Suprapubic skin (tissue), 4 donors: ENCODE measurements around the gene TOB2. TPM values are rescaled to one million over a fixed set of nuclear protein-coding genes. Genes with fewer than 3 reads are reported as not detected.
A peak's percentile ranks its signal among the peaks of the same experiment; 100 is the strongest.
"Not testable (repeated sequence)": the region's sequence is repeated elsewhere in the genome, so short reads cannot be mapped to it uniquely, and the experiment has no call there.

Source experiments
- DNase-seq, 2 donors: peaks; one replicate each; pipeline ENCODE4 v3.0.0-alpha.2; 2019; ENCODE audit warnings: low spot score in 2 of 2
- H3K27ac ChIP-seq: fragments of 200-600 bp; sonication (generic); one replicate; pipeline ENCODE4 v1.5.1; 2019
- H3K27me3 ChIP-seq: fragments of 200-600 bp; sonication (generic); one replicate; pipeline ENCODE4 v1.5.1; 2019
- H3K36me3 ChIP-seq: fragments of 200-600 bp; sonication (generic); one replicate; pipeline ENCODE4 v1.5.1; 2019
- H3K4me1 ChIP-seq: fragments of 200-600 bp; sonication (generic); one replicate; pipeline ENCODE4 v1.5.1; 2019
- H3K4me3 ChIP-seq: fragments of 200-600 bp; sonication (generic); one replicate; pipeline ENCODE4 v1.5.1; 2019; ENCODE audit warnings: mild to moderate bottlenecking
- H3K9me3 ChIP-seq: fragments of 200-600 bp; sonication (generic); one replicate; pipeline ENCODE4 v1.5.1; 2019
- CTCF ChIP-seq, 2 donors: fragments of 200-600 bp in 1 of 2; fragments of 450-650 bp in 1 of 2; sonication (generic) in 1 of 2; IDR thresholded peaks; one replicate each; pipeline ENCODE4 v1.5.1; 2016 to 2019; ENCODE audit warnings: antibody characterized with exemption in 2 of 2, mild to moderate bottlenecking in 1 of 2, moderate library complexity in 1 of 2
- EP300 ChIP-seq: sonication (generic); formaldehyde crosslinking; IDR thresholded peaks from one replicate; pipeline ENCODE4 v1.6.1; 2017; ENCODE audit warnings: antibody characterized with exemption
- POLR2A ChIP-seq, 2 donors: fragments of 450-650 bp; IDR thresholded peaks; one replicate each; pipeline ENCODE4 v1.6.1; 2017; ENCODE audit warnings: antibody characterized with exemption in 2 of 2, mild to moderate bottlenecking in 2 of 2, moderate library complexity in 2 of 2
- POLR2AphosphoS5 ChIP-seq, 3 donors: sonication (generic); formaldehyde crosslinking; IDR thresholded peaks; one replicate each; pipeline ENCODE4 v1.6.1; 2017; ENCODE audit warnings: antibody characterized with exemption in 3 of 3
- WGBS: methylation state at CpG from one replicate; pipeline ENCODE4 v1.1.5; 2018; 5-methylcytosine and 5-hydroxymethylcytosine counted together
- total RNA-seq, 4 donors: library from RNA; depleted of rRNA; stranded (reverse); fragments of >200 nt; gene quantifications; one replicate each; pipeline ENCODE4 v1.1.0, GENCODE V29; 2016

Gene TOB2
- total RNA-seq, 4 donors from 2014 or later, result 39.7 to 62.1 (median 58.4) TPM

GRCh38 chr22:41410311-41410751 is 36.3 kb downstream of the TOB2 start:
- H3K4me1 ChIP-seq, result peaks cover 45% of the 10 kb centered on the region
- no peaks in the 10 kb centered on the region for H3K36me3 ChIP-seq
- no peak for TF ChIP-seq CTCF (IDR thresholded peaks at IDR 0.05)
- no peak for TF ChIP-seq POLR2A (IDR thresholded peaks at IDR 0.05)
- TF ChIP-seq EP300, result peak; percentile 88
- no peak for TF ChIP-seq POLR2AphosphoS5 (IDR thresholded peaks at IDR 0.05)
- 45% methylated on average over 7 of the region's 7 CpGs for WGBS
- H3K27me3 ChIP-seq, result no peaks in the 10 kb centered on the region
- no peak overlapping the region for H3K4me3 ChIP-seq
- H3K27ac ChIP-seq, result peak overlapping the region; percentile 97
- no peaks in the 10 kb centered on the region for H3K9me3 ChIP-seq
- DNase-seq, result no peak

- WGBS, result 83% methylated on average over 8 of the region's 8 CpGs
- Histone ChIP-seq H3K9me3 (no peaks in the 10 kb centered on the region), H3K4me1 (peaks cover 40% of the 10 kb centered on the region), H3K27ac (no peak overlapping the region), H3K27me3 (no peaks in the 10 kb centered on the region), H3K36me3 (no peaks in the 10 kb centered on the region), H3K4me3 (no peak overlapping the region)
- DNase-seq, result no peak
- no peak for TF ChIP-seq POLR2A (IDR thresholded peaks at IDR 0.05)
Measured at GRCh38 chr22:41408665-41409064, 37.9 kb downstream of the TOB2 start.

GRCh38 chr22:41407433-41407832 is 39.2 kb downstream of the TOB2 start:
- 91% methylated on average over 3 of the region's 3 CpGs for WGBS
- Histone ChIP-seq H3K36me3 (no peaks in the 10 kb centered on the region), H3K27ac (no peak overlapping the region), H3K9me3 (no peaks in the 10 kb centered on the region), H3K4me1 (peaks cover 35% of the 10 kb centered on the region), H3K4me3 (no peak overlapping the region), H3K27me3 (no peaks in the 10 kb centered on the region)
- no peak for DNase-seq
- TF ChIP-seq POLR2AphosphoS5 (IDR thresholded peaks at IDR 0.05) (no peak), CTCF (IDR thresholded peaks at IDR 0.05) (no peak), EP300 (no peak), POLR2A (IDR thresholded peaks at IDR 0.05) (no peak)

GRCh38 chr22:41406410-41406809 is 40.2 kb downstream of the TOB2 start:
- no peaks in the 10 kb centered on the region for H3K9me3 ChIP-seq
- DNase-seq, result no peak
- H3K27me3 ChIP-seq, result no peaks in the 10 kb centered on the region
- TF ChIP-seq POLR2A (IDR thresholded peaks at IDR 0.05) (no peak), EP300 (no peak), POLR2AphosphoS5 (IDR thresholded peaks at IDR 0.05) (no peak)
- H3K4me3 ChIP-seq, result no peak overlapping the region
- peaks cover 34% of the 10 kb centered on the region for H3K4me1 ChIP-seq
- H3K36me3 ChIP-seq, result no peaks in the 10 kb centered on the region
- H3K27ac ChIP-seq, result no peak overlapping the region

GRCh38 chr22:41405588-41405987 is 41.0 kb downstream of the TOB2 start:
- TF ChIP-seq POLR2A (IDR thresholded peaks at IDR 0.05), result no peak
- no peak for TF ChIP-seq CTCF (IDR thresholded peaks at IDR 0.05)
- TF ChIP-seq POLR2AphosphoS5 (IDR thresholded peaks at IDR 0.05), result no peak
- no peak for TF ChIP-seq EP300
- DNase-seq, result no peak
- 83% methylated on average over 8 of the region's 8 CpGs for WGBS
- Histone ChIP-seq H3K9me3 (no peaks in the 10 kb centered on the region), H3K27me3 (no peaks in the 10 kb centered on the region), H3K27ac (no peak overlapping the region), H3K4me1 (peaks cover 25% of the 10 kb centered on the region), H3K36me3 (no peaks in the 10 kb centered on the region), H3K4me3 (no peak overlapping the region)

- Histone ChIP-seq H3K27me3 (no peaks in the 10 kb centered on the region), H3K9me3 (no peaks in the 10 kb centered on the region), H3K4me1 (peaks cover 17% of the 10 kb centered on the region), H3K4me3 (no peak overlapping the region), H3K36me3 (peaks cover 12% of the 10 kb centered on the region), H3K27ac (no peak overlapping the region)
- peak; percentile 93 to 95 for DNase-seq
- WGBS, result 17% methylated on average over 13 of the region's 18 CpGs
- TF ChIP-seq POLR2A (IDR thresholded peaks at IDR 0.05) (no peak), POLR2AphosphoS5 (IDR thresholded peaks at IDR 0.05) (peak in 2 of 3 donors; percentile 78 to 87), EP300 (peak; percentile 47), CTCF (IDR thresholded peaks at IDR 0.05) (peak; percentile 83 to 94)
Measured at GRCh38 chr22:41403532-41404318, 42.9 kb downstream of the TOB2 start.

- H3K27ac ChIP-seq, H3K27me3 ChIP-seq, H3K9me3 ChIP-seq, H3K4me3 ChIP-seq, DNase-seq: not testable (repeated sequence)
- peaks cover 17% of the 10 kb centered on the region for H3K4me1 ChIP-seq
- 88% methylated on average over 14 of the region's 14 CpGs for WGBS
- H3K36me3 ChIP-seq, result peaks cover 21% of the 10 kb centered on the region
Measured at GRCh38 chr22:41402851-41403250, 43.8 kb downstream of the TOB2 start.
